ENCODE results near the gene SLC12A8.

Gene SLC12A8

GRCh38 chr3:125136966-125137357, 75.6 kb downstream of the SLC12A8 start:
- DNase-seq = no peak

GRCh38 chr3:125136515-125136914, 76.0 kb downstream of the SLC12A8 start:
- no peak for DNase-seq

- no peak for DNase-seq
Measured at GRCh38 chr3:125134952-125135351, 77.6 kb downstream of the SLC12A8 start.

GRCh38 chr3:125132815-125133214, 79.7 kb downstream of the SLC12A8 start:
- DNase-seq = no peak

DNA sequence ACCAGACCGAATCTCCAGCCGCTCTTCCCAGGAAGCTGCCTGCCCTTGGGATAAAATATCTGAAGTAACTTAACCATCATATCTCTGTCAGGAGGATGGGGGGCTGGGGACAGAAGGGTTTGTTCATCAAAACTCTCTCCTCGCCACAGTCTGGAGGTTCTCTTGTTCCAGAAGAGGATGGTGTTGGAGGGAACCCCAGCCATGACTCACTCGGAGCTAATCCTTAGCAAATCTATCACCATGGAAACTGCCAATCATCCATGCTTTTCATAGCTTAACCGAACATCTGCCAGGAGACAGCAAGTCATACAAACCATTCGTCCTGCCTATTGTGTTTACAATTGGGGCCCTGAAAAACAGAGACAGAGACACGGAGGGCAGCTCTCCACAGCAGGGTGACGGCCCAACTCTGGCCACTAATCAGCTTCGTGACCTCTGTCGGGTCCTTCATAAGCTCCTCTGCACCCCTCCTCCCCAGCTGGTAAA, 83.0 kb downstream of the SLC12A8 start:
- DNase-seq = no peak

GRCh38 chr3:125128861-125129501, 83.6 kb downstream of the SLC12A8 start:
- DNase-seq = no peak

GRCh38 chr3:125126323-125126722, 86.2 kb downstream of the SLC12A8 start:
- no peak for DNase-seq

GRCh38 chr3:125125821-125126245, 86.7 kb downstream of the SLC12A8 start:
- no peak for DNase-seq

DNA sequence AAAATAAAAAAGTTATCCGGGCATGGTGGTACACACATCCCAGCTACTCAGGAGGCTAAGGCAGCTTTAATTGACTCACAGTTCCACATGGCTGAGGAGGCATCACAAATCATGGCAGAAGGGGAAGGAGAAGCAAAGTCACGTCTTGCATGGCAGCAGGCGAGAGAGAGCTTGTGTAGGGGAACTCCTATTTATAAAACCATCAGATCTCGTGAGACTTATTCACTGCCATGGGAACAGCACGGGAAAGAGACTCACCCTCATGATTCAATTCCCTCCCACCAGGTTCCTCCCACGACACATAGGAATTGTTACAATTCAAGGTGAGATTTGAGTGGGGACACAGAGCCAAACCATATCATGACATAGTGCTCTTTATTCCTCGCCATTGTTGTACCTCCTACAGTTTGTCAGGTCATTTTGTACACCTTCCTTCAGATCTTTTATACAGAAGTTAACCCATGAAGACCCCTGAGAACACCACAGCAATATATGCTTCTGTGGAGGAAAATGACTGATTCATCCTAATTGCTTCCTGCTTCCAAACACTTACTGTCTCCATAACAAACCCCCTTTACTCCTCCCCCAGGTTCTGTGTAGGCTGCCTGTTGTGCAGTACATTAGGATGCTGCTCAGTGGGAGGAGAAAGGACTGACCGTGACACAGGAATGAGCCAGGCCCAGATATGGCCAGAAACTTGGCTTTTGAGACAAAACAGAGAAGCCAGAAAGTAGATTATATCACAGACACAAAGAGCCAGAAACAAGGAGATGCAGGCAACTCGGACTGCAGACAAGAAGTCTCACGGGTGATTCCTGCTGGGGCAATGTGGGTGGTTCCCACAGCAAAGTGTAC, 88.9 kb downstream of the SLC12A8 start:
- no peak for DNase-seq

GRCh38 chr3:125121246-125122010, 91.1 kb downstream of the SLC12A8 start:
- DNase-seq = no peak

DNA sequence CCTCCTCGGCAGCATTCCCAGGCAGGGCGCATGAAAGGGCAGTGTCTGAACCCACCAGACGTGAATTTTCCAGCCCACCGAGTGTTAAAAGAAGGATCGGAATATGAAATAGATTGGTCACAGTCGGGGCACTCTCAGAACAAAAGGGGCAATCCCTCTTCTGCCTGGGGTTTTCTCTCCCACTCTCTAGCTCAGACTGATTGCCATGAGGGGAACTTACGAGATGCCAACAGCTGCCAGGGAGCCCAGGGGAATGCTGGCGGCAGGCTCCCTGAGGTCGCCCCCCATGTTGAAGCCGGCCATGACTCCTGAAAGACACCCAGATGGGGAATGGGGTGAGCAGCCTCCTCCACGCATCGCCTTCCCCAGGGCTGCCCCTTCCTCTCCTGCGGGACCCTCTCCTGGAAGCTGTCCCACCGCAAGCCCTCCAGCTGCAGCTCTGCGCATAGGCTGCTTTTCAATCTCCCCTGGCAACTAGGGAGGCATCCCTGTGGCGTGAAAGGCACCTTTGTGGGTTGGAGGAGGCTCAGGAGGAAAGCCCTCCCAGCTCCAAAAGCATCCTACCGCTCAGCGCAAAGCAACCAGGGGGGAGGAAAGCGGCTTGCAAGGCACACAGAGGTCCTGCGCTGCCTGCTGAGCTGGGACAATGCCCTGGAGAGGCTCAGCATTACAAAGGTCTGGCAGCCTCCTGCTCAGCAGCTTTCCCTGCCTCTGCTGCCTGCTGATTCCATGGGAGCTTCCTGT, 92.0 kb downstream of the SLC12A8 start:
- DNase-seq = no peak

DNA sequence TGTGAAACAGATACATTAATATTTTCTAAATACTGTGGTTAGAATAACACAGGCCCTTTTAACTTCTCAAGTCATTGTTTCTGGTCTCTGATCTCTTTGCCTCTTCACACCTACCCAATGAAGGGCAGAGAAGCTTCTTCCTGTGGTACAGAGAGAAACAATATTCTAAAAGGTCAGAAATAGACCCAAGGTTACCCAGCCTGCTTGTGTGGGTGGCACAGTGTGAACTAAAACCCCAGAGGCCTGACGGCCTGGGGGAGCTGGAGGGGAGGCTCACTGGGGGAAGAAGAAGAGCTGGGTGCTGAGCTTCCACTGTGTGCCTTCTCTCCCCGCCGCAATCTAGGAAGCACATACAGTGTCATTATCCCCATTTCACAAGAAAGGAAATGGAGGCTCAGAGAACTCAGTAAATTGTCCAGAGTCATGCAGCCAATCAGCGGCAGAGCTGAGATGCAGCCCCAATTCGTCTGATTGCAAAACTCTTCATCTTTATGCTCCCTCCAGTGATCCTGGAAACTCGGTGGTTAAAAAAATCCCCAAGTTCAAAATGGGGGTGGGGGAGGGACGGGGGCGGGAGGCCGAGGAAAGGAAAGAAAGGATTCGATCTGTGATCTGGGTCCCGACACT, 92.7 kb downstream of the SLC12A8 start:
- no peak for DNase-seq

DNA sequence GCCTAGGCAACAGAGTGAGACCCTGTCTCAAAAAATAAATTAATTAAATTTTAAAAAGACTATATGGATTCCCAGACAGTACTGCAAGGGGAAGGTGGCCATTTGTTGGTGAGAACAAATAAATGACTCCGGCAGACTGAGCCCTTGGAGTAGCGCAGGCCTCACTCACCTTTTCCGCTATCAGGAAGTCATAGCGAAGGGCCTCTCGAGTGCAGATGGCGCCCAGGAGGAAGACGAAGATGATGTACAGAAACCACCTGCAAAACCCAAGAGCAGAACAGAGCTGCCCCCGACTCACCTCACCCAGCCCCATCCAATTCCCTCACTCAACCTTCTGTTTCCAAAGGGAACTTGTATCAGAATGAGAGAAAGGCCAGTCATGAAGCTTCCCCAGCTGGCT, 93.9 kb downstream of the SLC12A8 start:
- no peak for DNase-seq

DNA sequence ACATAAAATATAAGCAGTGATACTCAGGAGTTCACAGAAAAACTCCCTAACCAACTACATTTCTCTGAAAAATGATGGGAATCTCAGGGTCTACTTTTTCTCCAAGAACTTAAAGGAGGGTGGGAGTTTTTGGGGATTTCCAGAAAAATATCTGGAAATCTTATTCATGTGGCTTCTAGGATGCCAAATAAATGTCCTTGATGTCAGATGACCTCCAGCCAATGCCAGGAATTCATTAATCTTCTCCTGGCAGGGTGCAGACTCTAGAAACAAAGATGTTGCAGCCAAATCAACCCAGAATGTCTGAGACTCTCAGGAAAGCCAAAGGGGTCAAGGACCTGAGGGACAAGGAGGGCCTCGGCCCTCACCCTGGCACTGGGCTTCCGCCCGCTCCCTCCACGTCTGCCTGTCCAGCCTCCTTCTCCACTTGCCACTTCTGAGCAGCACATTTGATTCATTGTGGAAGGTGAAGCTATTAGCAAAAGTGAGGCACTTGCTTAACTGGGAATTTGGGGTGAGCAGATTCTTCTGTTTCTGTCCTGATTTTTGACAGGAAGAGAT, 94.8 kb downstream of the SLC12A8 start:
- DNase-seq = no peak

DNA sequence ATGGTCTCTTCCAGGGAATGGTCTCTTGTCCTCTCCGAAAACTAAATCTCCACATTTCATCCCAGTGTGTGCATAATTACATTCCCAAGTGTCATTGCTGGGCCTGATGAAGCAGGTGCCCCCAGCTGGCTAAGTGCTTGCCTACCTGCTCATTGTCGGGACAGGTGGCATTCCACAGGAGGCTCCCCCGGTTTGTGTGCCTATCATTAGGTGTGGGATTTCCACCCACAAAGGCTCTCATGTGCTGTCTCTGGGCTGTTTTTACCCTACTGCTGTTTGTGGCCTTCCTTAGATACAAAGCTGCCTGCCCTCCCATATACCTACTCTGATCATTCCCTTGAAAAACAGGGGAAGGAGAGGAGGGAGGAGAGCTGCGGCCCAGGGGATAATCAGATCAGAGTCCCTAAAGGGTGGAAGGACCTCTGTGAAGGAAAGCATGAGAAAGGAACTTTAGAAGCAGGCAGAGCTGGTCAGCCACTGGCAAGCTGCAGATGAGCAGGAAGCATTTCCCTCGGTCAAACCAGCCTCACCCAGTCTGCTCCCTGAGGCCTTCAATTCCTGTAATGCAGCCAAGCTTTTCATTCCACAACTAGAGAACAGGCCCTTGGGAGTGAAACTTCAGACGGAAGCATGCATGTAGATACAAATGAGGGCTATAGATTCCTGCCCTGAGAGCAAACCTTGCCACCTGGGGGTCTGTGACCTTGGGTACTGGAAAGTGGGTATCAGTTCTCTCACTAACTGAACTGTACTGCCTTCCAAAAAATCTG, 96.1 kb downstream of the SLC12A8 start:
- DNase-seq = no peak

DNA sequence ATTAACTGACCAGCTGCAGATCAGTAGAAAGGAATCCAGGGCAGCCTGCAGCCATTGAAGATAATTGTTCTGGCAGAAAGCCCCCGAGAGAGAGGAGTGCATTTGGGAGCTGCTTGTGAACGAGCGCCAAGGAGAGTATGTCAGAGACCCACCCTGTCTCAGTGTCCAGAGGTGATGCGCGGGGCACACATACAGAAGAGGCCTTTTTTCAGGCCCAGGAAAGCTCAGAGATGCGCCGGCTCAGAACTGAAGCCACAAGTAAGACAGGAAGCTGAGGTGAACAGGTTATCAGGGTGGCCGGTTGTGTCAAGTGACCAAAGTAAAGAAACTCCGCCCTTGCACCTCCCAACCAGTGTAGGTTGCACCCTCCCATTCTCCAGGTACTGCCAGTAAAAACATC, 96.9 kb downstream of the SLC12A8 start:
- no peak for DNase-seq

GRCh38 chr3:125112981-125113380, 99.6 kb downstream of the SLC12A8 start:
- no peak for DNase-seq

GRCh38 chr3:125110876-125111480, 101.6 kb downstream of the SLC12A8 start:
- DNase-seq = no peak

DNA sequence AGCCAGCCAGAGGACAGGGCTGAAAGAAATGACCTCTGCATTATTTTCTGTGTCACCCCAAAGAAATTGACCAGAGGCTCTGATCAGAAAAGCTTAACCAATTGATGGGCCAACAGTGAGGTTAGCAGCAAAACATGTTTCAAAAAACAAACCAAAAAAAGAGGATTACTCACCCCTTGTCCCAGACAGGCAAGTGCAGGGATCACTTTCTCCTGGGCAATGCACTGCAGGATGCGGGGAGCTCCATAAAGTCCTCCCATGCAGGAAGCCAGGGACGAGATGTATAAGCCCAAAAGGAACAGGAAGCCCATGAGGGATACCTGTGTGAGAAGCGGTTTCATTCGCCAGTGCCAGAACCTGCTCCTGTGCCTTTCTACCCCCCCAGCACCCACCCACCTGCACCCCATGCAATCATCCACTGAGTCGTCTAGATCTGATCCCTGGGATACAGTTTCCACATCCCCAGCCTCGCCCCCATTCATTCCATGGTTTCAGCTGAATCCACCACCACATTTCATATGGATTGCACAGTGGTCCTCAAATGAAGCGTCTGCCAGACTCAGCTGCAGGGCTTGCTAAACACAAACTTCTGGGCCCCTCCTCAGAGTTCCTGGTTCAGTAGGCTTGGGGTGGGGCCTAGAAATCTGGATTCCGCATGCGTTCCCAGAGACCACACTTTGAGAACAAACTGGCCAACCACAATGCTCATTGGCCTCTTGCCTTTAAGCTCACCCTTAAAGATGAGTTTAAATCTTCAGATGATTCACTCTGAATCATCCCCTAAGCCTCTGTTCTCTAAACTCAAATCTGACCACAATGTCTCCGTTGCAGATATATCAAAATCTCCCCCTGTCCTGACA, 102.3 kb downstream of the SLC12A8 start:
- DNase-seq = no peak

DNA sequence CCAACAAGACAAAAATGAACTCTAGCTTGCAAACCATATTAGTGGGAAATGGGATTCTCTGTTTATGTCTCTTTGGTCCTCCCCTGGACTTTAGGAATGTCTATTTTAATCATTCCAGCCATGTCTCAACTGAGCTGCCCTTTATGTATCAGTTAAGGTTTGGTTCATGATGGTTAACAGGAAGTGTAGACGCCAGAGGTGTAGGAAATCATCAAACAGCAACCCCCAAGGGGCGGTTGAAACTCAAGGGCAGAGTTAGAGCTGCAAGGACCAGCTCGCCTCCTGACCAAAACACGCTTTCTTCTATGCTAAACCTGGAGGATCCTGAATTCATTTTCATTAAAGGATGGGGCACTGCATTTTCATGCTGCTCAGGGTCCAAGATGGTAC, 103.0 kb downstream of the SLC12A8 start:
- no peak for DNase-seq
